ENCODE results near the gene CROCC.
"Not testable (repeated sequence)": the region's sequence is repeated elsewhere in the genome, so short reads cannot be mapped to it uniquely, and the experiment has no call there.

Gene CROCC

DNA sequence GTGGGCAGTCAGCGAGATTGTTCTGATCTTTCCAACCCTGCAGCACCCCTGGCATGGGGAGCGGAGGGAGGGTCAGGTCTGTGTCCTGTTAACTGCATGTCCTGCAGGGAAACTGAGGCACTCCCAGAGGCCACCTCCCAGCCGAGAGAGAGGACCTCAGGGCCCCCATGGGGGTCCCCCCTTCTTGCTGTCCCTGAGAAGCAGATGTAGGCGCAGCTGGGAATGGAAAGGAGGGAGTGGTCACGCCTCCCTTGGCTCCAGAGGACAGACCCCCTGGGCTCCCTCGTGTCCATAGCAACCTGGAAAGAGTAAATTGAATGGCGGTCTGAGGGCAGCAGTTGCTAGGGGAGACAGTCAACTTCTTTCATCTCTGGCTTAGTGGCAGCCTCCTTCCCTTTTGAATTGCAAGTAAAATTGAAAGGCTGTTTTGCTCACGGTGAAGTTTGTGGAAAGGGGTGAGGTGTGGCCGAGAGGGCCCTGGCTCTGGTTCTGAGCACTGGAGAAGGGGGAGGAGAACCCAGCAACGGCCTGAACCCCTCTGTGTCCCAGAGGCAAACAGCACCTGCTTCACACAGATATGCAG is 4.9 kb downstream of the CROCC start:
- no peak for DNase-seq (ENCODE audit: low read depth in 1 of 2, low spot score in 1 of 2)
- Histone ChIP-seq H3K4me3 (replicated peaks; ENCODE audit: insufficient read depth, low read length) (no peak overlapping the region), H3K27ac (replicated peaks) (no peak overlapping the region), H3K27me3 (ENCODE audit: insufficient read depth, poor library complexity, severe bottlenecking) (peaks cover 4% of the 10 kb centered on the region)
- TF ChIP-seq POLR2AphosphoS5 (IDR thresholded peaks at IDR 0.05; ENCODE audit: low read depth) (no peak), GABPA (IDR thresholded peaks at IDR 0.05; ENCODE audit: low read depth) (no peak), SPI1 (IDR thresholded peaks at IDR 0.05; ENCODE audit: borderline replicate concordance, low read depth) (no peak)
- TF ChIP-seq, protein P1, sequence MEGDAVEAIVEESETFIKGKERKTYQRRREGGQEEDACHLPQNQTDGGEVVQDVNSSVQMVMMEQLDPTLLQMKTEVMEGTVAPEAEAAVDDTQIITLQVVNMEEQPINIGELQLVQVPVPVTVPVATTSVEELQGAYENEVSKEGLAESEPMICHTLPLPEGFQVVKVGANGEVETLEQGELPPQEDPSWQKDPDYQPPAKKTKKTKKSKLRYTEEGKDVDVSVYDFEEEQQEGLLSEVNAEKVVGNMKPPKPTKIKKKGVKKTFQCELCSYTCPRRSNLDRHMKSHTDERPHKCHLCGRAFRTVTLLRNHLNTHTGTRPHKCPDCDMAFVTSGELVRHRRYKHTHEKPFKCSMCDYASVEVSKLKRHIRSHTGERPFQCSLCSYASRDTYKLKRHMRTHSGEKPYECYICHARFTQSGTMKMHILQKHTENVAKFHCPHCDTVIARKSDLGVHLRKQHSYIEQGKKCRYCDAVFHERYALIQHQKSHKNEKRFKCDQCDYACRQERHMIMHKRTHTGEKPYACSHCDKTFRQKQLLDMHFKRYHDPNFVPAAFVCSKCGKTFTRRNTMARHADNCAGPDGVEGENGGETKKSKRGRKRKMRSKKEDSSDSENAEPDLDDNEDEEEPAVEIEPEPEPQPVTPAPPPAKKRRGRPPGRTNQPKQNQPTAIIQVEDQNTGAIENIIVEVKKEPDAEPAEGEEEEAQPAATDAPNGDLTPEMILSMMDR (IDR thresholded peaks at IDR 0.05; ENCODE audit: insufficient read depth, low read length): no peak
- TF ChIP-seq, protein P2, sequence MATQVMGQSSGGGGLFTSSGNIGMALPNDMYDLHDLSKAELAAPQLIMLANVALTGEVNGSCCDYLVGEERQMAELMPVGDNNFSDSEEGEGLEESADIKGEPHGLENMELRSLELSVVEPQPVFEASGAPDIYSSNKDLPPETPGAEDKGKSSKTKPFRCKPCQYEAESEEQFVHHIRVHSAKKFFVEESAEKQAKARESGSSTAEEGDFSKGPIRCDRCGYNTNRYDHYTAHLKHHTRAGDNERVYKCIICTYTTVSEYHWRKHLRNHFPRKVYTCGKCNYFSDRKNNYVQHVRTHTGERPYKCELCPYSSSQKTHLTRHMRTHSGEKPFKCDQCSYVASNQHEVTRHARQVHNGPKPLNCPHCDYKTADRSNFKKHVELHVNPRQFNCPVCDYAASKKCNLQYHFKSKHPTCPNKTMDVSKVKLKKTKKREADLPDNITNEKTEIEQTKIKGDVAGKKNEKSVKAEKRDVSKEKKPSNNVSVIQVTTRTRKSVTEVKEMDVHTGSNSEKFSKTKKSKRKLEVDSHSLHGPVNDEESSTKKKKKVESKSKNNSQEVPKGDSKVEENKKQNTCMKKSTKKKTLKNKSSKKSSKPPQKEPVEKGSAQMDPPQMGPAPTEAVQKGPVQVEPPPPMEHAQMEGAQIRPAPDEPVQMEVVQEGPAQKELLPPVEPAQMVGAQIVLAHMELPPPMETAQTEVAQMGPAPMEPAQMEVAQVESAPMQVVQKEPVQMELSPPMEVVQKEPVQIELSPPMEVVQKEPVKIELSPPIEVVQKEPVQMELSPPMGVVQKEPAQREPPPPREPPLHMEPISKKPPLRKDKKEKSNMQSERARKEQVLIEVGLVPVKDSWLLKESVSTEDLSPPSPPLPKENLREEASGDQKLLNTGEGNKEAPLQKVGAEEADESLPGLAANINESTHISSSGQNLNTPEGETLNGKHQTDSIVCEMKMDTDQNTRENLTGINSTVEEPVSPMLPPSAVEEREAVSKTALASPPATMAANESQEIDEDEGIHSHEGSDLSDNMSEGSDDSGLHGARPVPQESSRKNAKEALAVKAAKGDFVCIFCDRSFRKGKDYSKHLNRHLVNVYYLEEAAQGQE (IDR thresholded peaks at IDR 0.05; ENCODE audit: insufficient replicate concordance, low read depth): no peak

DNA sequence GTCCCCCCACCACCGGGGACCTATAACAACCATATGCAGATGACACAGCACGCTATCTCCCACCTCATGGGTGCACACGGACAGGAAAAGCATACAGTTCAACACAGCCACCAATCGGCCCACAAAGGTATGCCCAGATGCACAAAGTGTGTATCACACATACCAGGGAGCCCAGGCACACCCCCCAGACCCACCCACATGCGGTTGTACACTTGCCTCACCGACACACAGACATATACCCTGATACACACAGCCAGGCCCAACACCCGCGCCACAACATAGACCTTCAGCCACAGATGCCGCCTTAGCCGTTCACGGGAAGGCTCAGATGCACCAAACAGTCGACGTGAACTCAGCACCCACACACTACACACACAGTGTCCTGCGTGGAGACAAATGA is 5.5 kb downstream of the CROCC start:
- H3K27ac ChIP-seq (replicated peaks): no peak overlapping the region
- H3K27me3 ChIP-seq (ENCODE audit: insufficient read depth, poor library complexity, severe bottlenecking): no peaks in the 10 kb centered on the region
- TF ChIP-seq, protein P1 (IDR thresholded peaks at IDR 0.05; ENCODE audit: insufficient read depth, low read length): no peak
- TF ChIP-seq GABPA (IDR thresholded peaks at IDR 0.05; ENCODE audit: low read depth) (no peak), SPI1 (IDR thresholded peaks at IDR 0.05; ENCODE audit: borderline replicate concordance, low read depth) (no peak), POLR2AphosphoS5 (IDR thresholded peaks at IDR 0.05; ENCODE audit: low read depth) (no peak)
- TF ChIP-seq, protein P2 (IDR thresholded peaks at IDR 0.05; ENCODE audit: insufficient replicate concordance, low read depth): no peak
- DNase-seq (ENCODE audit: low read depth in 1 of 2, low spot score in 1 of 2): no peak
- H3K4me3 ChIP-seq (replicated peaks; ENCODE audit: insufficient read depth, low read length): no peak overlapping the region

DNA sequence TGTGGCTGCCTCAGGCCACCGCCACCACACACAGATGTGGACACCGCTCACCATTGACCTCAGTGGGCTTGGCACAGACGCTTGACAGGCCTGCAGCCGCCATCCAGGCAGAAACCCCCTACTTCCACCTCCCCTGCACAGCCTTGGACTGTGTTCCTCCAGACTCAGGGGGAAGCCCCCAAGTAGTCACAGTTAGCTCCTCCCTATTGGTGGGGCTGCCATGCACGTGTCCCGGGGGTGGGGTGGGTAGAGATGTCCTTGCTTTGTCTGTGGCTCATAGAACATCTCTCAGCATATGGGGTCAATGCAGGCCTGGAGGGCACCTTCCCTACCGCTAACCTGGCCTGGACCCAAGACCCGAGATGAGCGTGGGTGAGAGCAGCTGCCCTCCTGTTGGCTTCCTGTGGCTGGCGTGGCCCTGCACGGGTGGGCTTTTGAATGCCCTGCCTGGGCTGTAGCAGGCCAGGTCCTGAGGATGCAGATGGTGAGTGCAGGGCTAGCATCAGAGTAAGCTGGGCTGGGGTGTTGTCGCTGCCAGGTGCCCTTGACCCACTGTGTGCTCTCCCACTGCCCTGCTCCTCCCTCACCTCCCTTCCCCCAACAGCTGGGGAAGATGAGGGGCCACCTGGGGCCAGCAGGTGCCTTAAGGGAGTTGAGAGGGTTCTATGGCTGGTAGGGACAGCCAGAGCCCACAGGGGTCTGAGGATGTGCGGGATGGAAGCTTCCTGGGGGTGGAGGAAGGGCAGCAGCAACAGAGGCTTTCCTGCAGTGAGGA is 6.2 kb downstream of the CROCC start:
- Histone ChIP-seq H3K4me3 (replicated peaks; ENCODE audit: insufficient read depth, low read length) (no peak overlapping the region), H3K27ac (replicated peaks) (no peak overlapping the region), H3K27me3 (ENCODE audit: insufficient read depth, poor library complexity, severe bottlenecking) (no peaks in the 10 kb centered on the region)
- DNase-seq (ENCODE audit: low read depth in 1 of 2, low spot score in 1 of 2): no peak
- no peak for TF ChIP-seq POLR2AphosphoS5 (IDR thresholded peaks at IDR 0.05; ENCODE audit: low read depth)
- no peak for TF ChIP-seq SPI1 (IDR thresholded peaks at IDR 0.05; ENCODE audit: borderline replicate concordance, low read depth)
- no peak for TF ChIP-seq GABPA (IDR thresholded peaks at IDR 0.05; ENCODE audit: low read depth)
- TF ChIP-seq, protein P1 (IDR thresholded peaks at IDR 0.05; ENCODE audit: insufficient read depth, low read length): no peak
- TF ChIP-seq, protein P2 (IDR thresholded peaks at IDR 0.05; ENCODE audit: insufficient replicate concordance, low read depth): no peak

DNA sequence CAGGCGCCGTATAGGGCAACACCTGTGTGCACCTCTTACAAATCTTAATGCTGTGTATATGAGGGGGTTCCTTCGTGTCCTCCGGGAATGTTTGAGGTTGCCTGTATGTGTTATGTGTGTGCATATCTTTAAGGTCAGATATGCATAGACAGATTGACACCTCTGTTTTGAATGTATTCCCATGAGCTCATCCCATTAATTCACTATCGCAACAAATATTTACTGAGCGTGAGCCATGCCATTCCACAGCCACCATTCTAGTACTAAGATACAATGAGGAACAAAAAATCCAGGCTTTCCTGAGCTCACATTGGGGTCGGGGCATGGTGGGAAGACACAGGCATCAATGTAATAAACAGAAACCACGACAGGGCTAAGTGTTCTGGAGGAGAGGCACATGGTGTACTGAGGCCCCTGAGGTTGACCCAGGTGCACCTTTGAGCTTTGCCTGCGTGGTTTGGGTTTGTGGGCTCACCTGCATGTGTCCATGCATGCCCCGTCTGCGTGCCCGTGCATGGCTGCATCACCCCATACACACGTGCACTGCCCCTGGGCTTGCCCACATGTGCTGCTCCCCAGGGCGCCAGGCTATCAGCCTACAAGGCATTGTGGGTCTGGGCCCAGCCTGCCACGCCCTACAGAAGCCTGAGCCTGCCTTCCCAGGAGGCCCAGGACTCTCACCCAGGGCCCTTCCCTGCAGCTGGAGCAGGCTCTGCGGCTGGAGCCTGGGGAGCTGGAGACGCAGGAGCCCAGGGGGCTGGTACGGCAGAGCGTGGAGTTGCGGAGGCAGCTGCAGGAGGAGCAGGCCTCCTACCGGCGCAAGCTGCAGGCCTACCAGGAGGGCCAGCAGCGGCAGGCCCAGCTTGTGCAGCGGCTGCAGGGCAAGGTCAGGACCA is 7.7 kb downstream of the CROCC start:
- not testable (repeated sequence) for DNase-seq (ENCODE audit: low read depth in 1 of 2, low spot score in 1 of 2); H3K27me3 ChIP-seq (ENCODE audit: insufficient read depth, poor library complexity, severe bottlenecking); H3K4me3 ChIP-seq (replicated peaks; ENCODE audit: insufficient read depth, low read length); H3K27ac ChIP-seq (replicated peaks)
